IPS-18a (cell line): Measurements from ENCODE around the gene HIF1A.
"Not testable (repeated sequence)": the region's sequence is repeated elsewhere in the genome, so short reads cannot be mapped to it uniquely, and the experiment has no call there.

Experiments
- H3K27ac ChIP-seq: one replicate; pipeline ENCODE4 v1.5.1; 2013; ENCODE audit warnings: low read length
- H3K27me3 ChIP-seq: one replicate; pipeline ENCODE4 v1.6.1; 2013; ENCODE audit warnings: mild to moderate bottlenecking, low read length; ENCODE audit not compliant: control insufficient read depth, insufficient read depth
- H3K36me3 ChIP-seq: one replicate; pipeline ENCODE4 v1.6.1; 2013; ENCODE audit warnings: low read depth, low read length; ENCODE audit not compliant: control insufficient read depth
- H3K4me1 ChIP-seq: one replicate; pipeline ENCODE4 v1.6.1; 2013; ENCODE audit warnings: low read depth, low read length; ENCODE audit not compliant: control insufficient read depth
- H3K4me3 ChIP-seq: one replicate; pipeline ENCODE4 v1.5.1; 2013; ENCODE audit warnings: low read length
- H3K9ac ChIP-seq: one replicate; pipeline ENCODE4 v1.6.1; 2013; ENCODE audit warnings: mild to moderate bottlenecking, low read length, moderate library complexity
- H3K9me3 ChIP-seq: one replicate; pipeline ENCODE4 v1.6.1; 2013; ENCODE audit warnings: low read depth, low read length; ENCODE audit not compliant: control insufficient read depth

The HIF1A gene

GRCh38 chr14:61737915-61738314 lies 42.6 kb downstream of the HIF1A start:
- no peak overlapping the region for H3K9ac ChIP-seq
- H3K27me3 ChIP-seq, result no peaks in the 10 kb centered on the region
- no peak overlapping the region for H3K4me3 ChIP-seq
- H3K4me1 ChIP-seq, result no peaks in the 10 kb centered on the region
- no peak overlapping the region for H3K27ac ChIP-seq
- H3K9me3 ChIP-seq, result no peaks in the 10 kb centered on the region
- H3K36me3 ChIP-seq, result peaks cover 93% of the 10 kb centered on the region

GRCh38 chr14:61739133-61739532 lies 43.8 kb downstream of the HIF1A start:
- H3K27me3 ChIP-seq, result no peaks in the 10 kb centered on the region
- H3K9me3 ChIP-seq, result no peaks in the 10 kb centered on the region
- no peak overlapping the region for H3K9ac ChIP-seq
- H3K4me3 ChIP-seq, result no peak overlapping the region
- no peak overlapping the region for H3K27ac ChIP-seq
- H3K4me1 ChIP-seq, result no peaks in the 10 kb centered on the region
- peaks cover 93% of the 10 kb centered on the region for H3K36me3 ChIP-seq

- H3K4me3 ChIP-seq, result no peak overlapping the region
- no peak overlapping the region for H3K9ac ChIP-seq
- H3K27me3 ChIP-seq, result no peaks in the 10 kb centered on the region
- peaks cover 89% of the 10 kb centered on the region for H3K36me3 ChIP-seq
- H3K9me3 ChIP-seq, result no peaks in the 10 kb centered on the region
- no peaks in the 10 kb centered on the region for H3K4me1 ChIP-seq
- H3K27ac ChIP-seq, result no peak overlapping the region
Measured at GRCh38 chr14:61742371-61742770, 47.1 kb downstream of the HIF1A start.

GRCh38 chr14:61744238-61744637 lies 48.9 kb downstream of the HIF1A start:
- no peaks in the 10 kb centered on the region for H3K9me3 ChIP-seq
- peaks cover 87% of the 10 kb centered on the region for H3K36me3 ChIP-seq
- H3K4me3 ChIP-seq, result no peak overlapping the region
- no peak overlapping the region for H3K27ac ChIP-seq
- H3K4me1 ChIP-seq, result no peaks in the 10 kb centered on the region
- H3K9ac ChIP-seq, result no peak overlapping the region
- no peaks in the 10 kb centered on the region for H3K27me3 ChIP-seq

DNA sequence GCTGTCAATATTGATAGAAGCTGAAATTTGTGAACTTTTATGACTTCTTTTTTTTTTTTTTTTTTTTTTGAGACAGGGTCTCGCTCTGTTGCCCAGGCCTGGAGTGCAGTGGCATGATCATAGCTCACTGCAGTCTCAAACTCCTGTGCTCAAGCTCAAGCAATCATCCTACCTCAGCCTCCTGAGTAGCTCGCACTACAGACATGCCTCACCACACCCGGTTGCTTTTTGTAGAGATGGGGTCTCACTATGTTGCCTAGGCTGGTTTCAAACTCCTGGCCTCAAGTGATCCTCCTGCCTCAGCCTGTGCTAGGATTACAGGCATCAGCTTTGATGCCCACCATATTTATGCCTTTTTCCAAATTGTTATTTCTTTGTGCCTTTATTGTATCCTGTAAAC lies 51.0 kb downstream of the HIF1A start:
- H3K27me3 ChIP-seq, H3K9ac ChIP-seq, H3K4me1 ChIP-seq, H3K9me3 ChIP-seq, H3K27ac ChIP-seq, H3K4me3 ChIP-seq: not testable (repeated sequence)
- H3K36me3 ChIP-seq, result peaks cover 72% of the 10 kb centered on the region

DNA sequence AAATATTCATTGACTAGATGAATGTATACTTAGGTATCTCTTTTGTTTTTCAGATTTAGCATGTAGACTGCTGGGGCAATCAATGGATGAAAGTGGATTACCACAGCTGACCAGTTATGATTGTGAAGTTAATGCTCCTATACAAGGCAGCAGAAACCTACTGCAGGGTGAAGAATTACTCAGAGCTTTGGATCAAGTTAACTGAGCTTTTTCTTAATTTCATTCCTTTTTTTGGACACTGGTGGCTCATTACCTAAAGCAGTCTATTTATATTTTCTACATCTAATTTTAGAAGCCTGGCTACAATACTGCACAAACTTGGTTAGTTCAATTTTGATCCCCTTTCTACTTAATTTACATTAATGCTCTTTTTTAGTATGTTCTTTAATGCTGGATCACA lies 51.6 kb downstream of the HIF1A start:
- Histone ChIP-seq H3K4me1 (no peaks in the 10 kb centered on the region), H3K4me3 (no peak overlapping the region), H3K27ac (no peak overlapping the region), H3K9me3 (no peaks in the 10 kb centered on the region), H3K27me3 (no peaks in the 10 kb centered on the region), H3K9ac (no peak overlapping the region), H3K36me3 (peaks cover 70% of the 10 kb centered on the region)

GRCh38 chr14:61747342-61747741 lies 52.0 kb downstream of the HIF1A start:
- H3K9me3 ChIP-seq, result no peaks in the 10 kb centered on the region
- H3K36me3 ChIP-seq, result peaks cover 65% of the 10 kb centered on the region
- H3K9ac ChIP-seq, result no peak overlapping the region
- no peaks in the 10 kb centered on the region for H3K27me3 ChIP-seq
- no peak overlapping the region for H3K27ac ChIP-seq
- no peak overlapping the region for H3K4me3 ChIP-seq
- no peaks in the 10 kb centered on the region for H3K4me1 ChIP-seq

DNA sequence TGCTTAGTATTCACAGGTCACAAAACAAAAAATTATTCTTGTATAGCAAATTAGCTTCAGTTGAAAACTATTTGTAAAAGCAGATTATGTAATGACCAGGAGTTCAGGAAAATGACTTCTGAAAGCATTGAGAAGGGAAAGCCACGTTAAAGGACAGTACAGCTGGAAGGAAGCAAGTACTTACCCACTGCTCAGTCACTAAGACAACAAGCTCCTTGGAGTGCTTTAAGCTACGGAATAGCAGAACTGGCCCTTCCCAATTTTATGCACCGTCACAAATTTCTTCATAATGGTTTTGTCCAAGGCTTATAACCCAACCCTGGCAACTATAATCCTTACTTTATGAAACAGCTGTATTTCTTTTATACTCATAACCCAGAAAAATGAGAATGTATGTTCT lies 54.0 kb downstream of the HIF1A start:
- Histone ChIP-seq H3K4me1 (no peaks in the 10 kb centered on the region), H3K27ac (no peak overlapping the region), H3K36me3 (peaks cover 46% of the 10 kb centered on the region)

GRCh38 chr14:61749867-61750266 lies 54.6 kb downstream of the HIF1A start:
- Histone ChIP-seq H3K9me3 (no peaks in the 10 kb centered on the region), H3K27ac (no peak overlapping the region), H3K27me3 (no peaks in the 10 kb centered on the region), H3K9ac (no peak overlapping the region), H3K4me1 (peaks cover 5% of the 10 kb centered on the region), H3K4me3 (no peak overlapping the region), H3K36me3 (peaks cover 41% of the 10 kb centered on the region)

More for the DNA sequence above, 54.0 kb downstream of the HIF1A start:
- Histone ChIP-seq H3K9ac (no peak overlapping the region), H3K4me3 (no peak overlapping the region), H3K9me3 (no peaks in the 10 kb centered on the region), H3K27me3 (no peaks in the 10 kb centered on the region)

- no peak overlapping the region for H3K9ac ChIP-seq
- H3K4me1 ChIP-seq, result peaks cover 5% of the 10 kb centered on the region
- H3K27ac ChIP-seq, result no peak overlapping the region
- H3K36me3 ChIP-seq, result peaks cover 32% of the 10 kb centered on the region
- no peak overlapping the region for H3K4me3 ChIP-seq
- no peaks in the 10 kb centered on the region for H3K27me3 ChIP-seq
- H3K9me3 ChIP-seq, result no peaks in the 10 kb centered on the region
Measured at GRCh38 chr14:61750708-61751474, 55.6 kb downstream of the HIF1A start.

DNA sequence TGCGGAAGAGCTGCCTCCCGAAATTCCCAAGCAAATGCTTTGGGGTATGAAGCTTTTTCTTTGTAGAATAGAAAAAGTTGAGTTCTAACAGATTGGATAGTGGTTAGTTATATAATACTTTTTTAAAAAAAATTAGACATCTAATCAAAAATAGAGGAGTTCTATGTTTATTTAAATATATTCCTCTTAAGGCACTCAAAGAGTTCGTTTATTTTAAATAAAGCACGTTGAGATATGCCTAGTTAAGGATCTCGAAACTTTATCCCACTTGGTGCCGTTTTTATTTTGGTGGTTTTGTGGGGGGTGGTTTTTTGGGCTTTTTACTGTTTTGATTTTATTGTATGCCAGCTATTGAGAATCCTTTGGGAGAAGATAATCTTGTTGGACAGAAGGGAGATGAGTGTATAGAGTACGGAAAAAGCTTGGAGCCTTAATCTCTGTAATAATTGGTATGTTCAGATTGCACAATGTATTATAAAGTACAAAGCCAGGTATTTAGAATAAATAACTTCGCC lies 56.2 kb downstream of the HIF1A start:
- Histone ChIP-seq H3K9ac (no peak overlapping the region), H3K4me3 (no peak overlapping the region), H3K36me3 (peaks cover 27% of the 10 kb centered on the region), H3K9me3 (no peaks in the 10 kb centered on the region), H3K27me3 (no peaks in the 10 kb centered on the region), H3K4me1 (peaks cover 5% of the 10 kb centered on the region), H3K27ac (no peak overlapping the region)

- Histone ChIP-seq H3K9ac (no peak overlapping the region), H3K36me3 (peaks cover 16% of the 10 kb centered on the region), H3K4me1 (peaks cover 5% of the 10 kb centered on the region), H3K27ac (no peak overlapping the region), H3K9me3 (no peaks in the 10 kb centered on the region), H3K27me3 (no peaks in the 10 kb centered on the region), H3K4me3 (no peak overlapping the region)
Measured at GRCh38 chr14:61752626-61753025, 57.3 kb downstream of the HIF1A start.
